ENCODE results near the gene ZNF428.
"Not testable (repeated sequence)": the region's sequence is repeated elsewhere in the genome, so short reads cannot be mapped to it uniquely, and the experiment has no call there.

Gene ZNF428

DNA sequence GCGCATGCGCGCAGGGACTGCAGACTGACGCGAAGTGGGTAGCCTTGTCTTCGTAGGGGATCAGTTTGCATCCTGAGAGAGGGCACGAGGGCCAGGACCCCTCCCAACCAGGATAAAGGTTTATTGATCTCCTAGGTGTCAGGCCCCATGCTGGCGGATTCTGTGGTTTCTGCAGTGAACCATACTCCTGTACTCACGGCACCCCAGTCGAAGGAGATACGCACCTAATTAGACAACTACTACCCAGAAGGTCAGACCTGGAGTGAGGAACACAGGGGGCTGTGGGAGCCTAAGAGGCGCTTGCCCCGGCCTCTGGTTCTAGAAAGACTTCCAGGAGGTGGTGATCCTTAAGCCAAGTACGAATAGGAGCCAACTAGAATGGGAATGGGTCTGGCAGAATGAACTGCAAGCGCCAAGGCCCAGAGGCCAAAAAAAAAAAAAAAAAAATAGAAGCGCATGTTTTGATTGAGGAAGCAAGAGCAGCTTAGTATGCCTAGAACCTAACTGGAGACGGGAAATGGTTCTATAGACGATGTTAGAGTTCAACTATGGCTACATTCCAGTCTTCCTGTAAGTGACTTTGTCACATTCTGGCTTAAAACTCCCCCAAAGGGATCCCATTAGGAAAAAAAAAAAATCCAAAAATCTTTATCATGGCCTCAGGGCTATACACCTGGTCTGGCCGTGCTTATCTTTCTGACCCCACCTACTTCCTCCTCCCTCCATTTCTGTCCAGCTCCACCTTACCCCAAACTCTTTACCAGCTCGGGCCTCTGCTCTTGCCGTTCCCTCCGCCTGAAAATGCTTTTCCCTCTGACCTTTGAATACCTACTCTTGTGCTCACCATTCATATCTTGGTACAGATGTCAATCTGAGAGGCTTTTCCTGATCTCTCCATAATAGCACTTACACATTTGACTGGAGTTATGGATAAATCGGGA lies 902 bp upstream of the ZNF428 start:
- peak; percentile 62 to 72 for DNase-seq (ENCODE audit: low read depth in 1 of 2, low spot score in 1 of 2)

DNA sequence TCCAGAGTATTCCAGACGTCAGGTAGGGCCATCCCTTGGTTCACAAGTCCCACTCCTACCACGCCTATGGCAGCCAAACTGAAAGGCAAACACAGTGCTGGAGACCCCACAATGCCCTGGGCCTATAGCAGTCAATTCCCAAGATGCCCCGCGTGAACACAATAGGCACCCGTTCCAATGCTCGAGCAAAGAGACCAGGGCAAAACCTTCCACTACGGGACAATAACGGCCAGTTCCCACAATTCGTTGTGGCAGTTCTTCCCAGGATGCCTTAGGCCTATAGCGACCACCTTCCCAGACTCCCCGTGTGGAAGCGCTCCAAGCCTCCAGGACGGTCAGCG lies 538 bp downstream of the ZNF428 start:
- peak in 1 of 2 donors; percentile 17 for DNase-seq (ENCODE audit: low read depth in 1 of 2, low spot score in 1 of 2)

DNA sequence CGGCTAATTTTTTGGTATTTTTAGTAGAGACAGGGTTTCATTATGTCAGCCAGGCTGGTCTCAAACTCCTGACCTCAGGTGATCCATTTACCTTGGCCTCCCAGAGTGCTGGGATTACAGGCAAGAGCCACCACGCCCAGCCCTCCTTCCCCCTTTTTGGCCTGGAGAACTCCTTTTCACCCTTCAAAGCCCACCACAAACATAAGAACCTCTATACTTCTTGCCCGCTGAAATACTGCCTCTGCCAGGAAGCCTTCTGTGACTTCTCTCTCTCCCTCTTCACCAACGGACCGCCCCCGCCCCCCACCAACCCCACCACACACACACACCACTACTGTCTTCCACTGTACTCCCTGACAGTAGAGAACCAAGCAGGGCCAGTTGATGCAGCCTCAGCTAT lies 2.5 kb downstream of the ZNF428 start:
- DNase-seq (ENCODE audit: low read depth in 1 of 2, low spot score in 1 of 2): no peak

DNA sequence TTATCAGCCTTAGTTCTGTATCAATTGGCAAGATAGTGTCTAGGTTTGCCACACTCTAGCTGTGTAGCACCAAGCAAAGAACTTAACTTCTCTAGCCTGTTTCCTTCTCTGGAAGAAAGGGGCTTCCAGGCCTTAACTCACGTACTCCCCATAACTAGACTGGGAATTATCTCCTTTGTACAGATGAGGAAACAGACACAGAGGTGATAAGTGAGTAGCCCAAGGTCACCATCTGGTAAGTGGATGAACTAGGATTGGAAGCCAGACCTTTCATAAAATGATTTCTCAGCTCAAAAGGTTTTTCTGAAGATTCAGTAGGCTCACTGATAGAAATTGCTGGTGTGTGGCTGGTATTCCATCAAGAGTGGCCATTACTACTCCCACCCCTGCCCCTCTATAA lies 3.1 kb downstream of the ZNF428 start:
- no peak for DNase-seq (ENCODE audit: low read depth in 1 of 2, low spot score in 1 of 2)

DNA sequence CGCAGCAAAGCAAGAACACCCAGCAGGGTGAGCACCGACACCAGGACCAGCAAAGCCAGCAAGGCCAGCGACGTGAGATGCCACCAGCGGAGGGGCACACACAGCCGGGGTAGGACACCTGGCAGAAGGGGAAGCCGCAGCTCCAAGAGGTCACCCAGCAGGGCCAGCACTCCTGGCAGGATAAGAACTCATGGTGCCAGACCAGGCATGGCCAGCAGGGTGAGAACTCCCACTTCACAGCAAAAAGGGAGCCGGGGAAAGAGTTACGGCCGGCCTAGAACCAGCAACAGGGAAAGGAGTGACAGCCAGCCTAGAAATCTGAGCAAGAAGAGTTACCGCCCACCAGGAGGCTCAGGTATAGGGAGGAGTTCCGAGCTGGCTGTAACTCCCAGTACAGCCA lies 7.1 kb downstream of the ZNF428 start:
- DNase-seq (ENCODE audit: low read depth in 1 of 2, low spot score in 1 of 2): no peak

DNA sequence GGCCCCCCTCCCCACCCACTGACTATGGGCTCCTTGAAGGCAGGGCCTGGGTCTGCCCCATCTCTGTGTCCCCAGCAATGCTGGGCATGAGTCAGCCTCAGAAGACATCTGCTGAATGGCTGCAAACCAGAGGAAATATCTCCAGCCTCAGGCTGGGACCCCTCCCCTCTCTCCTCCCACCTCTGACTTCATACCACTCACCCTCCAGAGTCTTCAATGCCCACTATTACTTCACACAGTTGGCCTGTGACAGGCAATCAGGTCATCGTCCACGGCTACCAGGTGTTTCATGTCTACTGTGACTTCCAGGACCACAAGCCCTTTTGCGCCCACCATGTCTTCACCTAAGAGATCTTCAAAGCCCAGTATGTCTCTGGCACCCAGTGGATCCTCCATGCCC lies 7.6 kb downstream of the ZNF428 start, which contains the start of gene SRRM5:
SRRM5 (plus strand) TSS at position 301 of the 400 bp plus-strand sequence; CDS start at position 335, 34 bp downstream.
- DNase-seq (ENCODE audit: low read depth in 1 of 2, low spot score in 1 of 2): no peak

DNA sequence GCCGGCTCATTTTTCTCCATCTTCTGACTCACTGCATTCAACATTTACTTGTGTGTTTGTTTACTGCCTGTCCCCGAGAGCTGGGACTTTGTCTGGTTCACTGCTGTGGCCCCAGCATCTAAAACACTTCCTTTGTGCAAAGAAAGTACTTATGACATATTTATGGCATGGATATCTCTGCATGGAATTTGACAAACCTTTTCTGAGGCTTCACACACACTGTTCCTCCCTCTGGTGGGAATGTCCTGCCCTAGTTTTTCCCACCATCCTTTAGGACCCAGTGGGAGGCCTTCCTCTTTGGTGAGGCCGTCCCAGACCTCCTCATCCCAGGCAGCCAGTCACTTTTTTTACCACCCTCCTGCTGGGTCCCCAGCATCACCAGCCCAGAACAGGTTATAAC lies 8.9 kb downstream of the ZNF428 start:
- no peak for DNase-seq (ENCODE audit: low read depth in 1 of 2, low spot score in 1 of 2)

DNA sequence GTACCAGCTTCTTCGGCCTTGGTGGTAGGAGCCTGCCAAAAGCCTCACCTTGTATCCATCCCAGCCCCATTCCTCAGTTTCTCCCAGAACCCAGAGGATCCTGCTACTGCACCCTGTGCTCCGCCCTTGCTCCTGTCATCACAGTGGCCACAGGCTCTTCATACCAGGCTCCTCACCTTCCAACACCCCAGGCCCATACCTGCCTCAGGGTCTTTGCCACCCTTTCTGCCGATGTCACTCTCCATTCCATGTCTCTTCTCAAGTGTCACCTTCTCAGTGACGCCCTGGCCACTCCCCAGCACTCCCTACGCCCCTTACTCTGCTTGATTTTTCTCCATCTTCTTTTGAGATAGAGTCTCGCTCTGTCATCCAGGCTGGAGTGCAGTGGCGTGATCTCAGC lies 9.6 kb downstream of the ZNF428 start:
- no peak for DNase-seq (ENCODE audit: low read depth in 1 of 2, low spot score in 1 of 2)

DNA sequence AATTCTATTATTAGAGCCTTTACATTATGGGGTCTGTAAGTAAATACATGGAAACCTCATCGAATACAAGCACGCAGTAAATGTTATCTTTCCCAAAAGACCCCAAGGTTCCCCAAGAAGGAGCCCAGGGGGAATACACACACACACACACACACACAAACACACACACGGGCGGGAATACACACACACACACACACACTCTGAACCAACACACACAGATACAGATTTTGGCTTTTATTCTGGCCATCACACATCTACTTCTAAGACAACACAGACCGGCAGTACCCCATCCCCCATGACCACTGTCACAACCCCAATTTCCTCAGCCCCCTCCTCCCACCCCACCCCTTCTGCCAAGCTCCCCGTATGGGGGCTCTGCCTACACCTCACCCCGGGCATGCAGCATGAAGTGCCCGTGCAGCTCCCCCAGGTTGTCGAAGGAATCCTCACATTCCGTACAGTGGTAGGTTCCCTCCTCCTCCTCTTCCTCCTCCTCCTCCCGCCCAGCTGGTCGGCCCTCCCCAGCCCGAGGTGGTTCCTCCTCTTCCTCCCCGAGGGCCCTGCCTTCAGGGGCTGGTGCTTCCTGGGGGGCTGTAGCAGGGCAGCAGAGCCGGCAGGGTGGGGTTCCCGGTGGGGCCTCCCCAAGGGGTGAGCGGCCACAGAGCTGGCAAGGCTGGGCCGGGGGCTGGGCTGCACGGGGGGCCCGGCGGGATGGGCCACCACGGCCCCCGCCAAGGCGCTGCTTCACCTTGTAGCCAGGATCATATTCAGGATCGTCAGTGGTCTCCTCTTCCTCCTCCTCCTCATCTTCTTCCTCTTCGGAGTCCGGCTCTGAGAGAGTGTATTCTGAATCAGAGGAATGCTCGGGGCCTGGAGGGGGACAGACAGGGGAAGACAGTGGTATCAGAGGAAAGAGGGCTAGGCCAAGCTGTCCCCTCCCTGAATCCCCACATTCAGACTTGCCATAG lies 11.9 kb downstream of the ZNF428 start:
- DNase-seq (ENCODE audit: low read depth in 1 of 2, low spot score in 1 of 2): no peak

DNA sequence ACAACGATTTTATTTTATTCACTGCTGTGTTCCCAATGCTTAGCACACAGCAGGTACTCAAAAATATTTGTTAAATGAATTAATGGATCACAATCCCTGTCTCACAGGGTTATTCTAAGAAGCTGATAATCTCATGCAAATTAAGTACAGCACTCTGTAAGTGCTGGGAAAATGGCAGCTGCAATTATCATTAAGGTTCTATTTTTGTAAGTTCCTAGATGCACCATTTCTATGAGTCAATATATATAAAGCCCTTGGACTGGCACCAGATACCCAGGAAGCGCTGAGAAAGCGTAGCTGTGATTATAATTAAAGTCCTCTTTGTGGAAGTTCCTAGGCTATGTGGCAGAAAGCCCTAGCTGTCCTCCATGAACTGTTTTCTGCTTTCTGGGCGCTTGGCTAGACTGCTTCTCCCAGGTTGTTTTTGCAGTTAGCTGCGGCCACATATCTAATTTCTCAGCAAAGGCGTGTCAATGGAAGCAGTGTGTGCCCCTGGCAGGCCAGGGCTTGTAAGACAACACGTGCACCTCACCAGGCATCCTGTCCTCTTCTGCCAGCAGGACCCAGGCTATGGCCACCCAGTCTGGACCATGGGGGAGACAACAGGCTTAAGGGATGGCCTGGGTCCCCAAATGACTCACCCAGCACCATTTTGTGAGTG lies 12.7 kb downstream of the ZNF428 start:
- no peak for DNase-seq (ENCODE audit: low read depth in 1 of 2, low spot score in 1 of 2)

DNA sequence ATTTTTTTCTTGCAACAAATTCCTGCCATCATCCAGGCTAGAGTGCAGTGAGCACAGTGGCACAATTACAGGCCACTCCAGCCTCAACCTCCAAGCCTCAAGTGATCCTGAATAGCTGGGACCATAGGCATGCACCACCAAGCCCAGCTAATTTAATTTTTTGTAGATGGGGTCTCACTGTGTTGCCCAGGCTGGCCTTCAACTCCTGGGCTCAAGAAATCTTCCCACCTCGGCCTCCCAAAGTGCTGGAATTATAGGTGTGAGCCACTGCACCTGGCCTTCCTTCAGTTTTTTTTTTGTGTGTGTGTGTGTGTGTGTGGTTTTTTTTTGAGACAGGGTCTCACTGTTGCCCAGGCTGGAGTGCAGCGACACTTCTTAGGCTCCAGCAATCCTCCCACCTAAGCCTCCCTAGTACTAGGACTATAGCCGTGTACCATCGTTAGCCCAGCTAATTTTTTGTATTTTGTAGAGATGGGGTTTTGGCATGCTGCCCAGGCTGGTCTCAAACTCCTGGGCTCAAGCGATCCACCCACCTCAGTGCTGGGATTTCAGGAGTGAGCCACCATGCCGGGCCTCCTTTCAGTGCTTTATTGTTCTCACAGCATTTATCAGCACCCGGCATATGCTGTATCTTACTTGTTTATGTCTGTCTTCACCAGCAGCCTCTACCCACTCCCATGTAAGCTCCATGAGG lies 13.4 kb downstream of the ZNF428 start:
- DNase-seq (ENCODE audit: low read depth in 1 of 2, low spot score in 1 of 2): no peak

DNA sequence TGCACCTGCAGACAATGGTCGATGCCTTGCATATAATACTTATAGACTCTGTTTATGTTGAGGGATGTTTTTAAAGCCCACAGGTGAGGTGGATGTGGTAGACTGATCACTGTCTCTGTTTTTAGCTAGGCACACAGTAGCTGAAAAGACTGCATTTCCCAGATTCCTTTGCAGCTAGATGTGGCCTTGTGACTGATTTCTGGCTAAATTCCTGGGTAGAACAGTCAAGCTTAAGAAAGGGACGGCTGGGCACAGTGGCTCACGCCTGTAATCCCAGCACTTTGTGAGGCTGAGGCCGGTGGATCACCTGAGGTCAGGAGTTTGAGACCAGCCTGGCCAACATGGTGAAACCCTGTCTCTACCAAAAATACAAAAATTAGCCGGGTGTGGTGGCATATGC lies 19.1 kb downstream of the ZNF428 start:
- not testable (repeated sequence) for DNase-seq (ENCODE audit: low read depth in 1 of 2, low spot score in 1 of 2)

DNA sequence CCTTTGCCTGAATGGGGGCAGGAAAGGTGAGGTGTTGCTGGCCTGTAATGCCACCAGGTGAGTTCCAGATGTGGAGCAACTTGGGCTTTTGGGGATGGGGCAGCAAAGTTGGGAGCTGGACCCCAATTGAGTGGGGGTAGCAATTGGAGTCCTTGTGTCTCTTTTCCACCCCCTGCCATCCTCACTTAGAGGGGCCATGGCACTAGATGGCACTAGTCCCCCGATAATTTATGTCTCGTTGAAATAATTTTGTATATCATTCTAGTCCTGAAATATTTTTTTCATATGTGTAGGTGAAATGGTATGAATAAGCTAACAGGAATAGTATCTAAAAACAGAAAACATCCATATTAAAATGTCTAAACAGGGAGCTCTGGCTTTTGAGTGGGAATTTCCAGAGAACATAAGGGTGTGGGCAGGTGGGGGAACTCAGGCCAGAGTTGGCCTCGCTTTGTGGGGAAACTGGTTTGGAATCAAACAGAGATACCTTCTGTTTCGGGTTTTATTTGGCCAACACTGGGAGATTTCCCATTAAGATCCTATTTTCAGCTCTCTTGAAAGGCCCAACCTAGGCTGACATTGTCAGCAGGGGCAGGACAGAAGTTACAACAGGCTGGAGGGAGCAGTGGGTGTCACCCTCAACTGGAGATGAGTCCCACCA lies 19.7 kb downstream of the ZNF428 start:
- DNase-seq (ENCODE audit: low read depth in 1 of 2, low spot score in 1 of 2): no peak

DNA sequence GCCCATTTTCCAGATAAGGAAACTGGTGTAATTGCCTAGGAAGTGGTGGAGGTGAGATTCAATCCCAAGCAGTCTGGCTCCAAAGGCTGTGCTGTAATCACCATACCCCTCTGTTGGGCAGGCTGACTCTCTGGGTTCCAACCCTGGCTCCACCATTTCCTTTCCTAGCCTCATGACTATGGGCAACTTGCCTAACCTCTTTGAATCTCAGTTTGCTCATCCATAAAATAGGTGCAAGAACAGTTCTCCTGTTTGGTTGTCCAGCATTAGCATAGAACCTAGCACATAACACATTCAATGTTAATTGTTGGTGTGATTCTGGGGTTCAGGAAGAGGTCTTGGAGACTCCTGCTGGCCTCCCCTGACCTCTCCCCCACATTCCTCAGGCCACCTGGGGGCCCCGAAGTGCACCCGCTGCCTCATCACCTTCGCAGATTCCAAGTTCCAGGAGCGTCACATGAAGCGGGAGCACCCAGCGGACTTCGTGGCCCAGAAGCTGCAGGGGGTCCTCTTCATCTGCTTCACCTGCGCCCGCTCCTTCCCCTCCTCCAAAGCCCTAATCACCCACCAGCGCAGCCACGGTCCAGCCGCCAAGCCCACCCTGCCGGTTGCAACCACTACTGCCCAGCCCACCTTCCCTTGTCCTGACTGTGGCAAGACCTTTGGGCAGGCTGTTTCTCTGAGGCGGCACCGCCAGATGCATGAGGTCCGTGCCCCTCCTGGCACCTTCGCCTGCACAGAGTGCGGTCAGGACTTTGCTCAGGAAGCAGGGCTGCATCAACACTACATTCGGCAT lies 20.8 kb downstream of the ZNF428 start:
- DNase-seq (ENCODE audit: low read depth in 1 of 2, low spot score in 1 of 2): no peak

DNA sequence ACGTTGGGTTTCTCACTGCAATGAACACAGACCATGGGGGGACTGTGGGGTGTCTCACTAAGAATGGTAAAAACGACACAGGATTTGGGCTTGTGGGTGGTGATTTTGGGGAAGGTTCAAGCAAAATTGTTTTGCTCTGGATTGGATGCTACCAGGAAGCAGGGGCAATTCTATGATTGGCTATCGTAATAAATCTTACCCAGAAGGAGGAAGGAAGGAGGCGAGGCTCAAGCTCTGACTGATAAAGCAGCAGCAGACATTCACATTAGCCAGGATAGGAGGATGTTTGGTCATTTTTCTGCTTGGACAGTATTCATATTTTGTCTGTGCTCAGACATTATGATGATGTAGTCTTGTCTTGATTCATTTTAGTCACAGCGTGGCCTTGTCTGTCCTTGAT lies 21.6 kb downstream of the ZNF428 start:
- DNase-seq (ENCODE audit: low read depth in 1 of 2, low spot score in 1 of 2): no peak

DNA sequence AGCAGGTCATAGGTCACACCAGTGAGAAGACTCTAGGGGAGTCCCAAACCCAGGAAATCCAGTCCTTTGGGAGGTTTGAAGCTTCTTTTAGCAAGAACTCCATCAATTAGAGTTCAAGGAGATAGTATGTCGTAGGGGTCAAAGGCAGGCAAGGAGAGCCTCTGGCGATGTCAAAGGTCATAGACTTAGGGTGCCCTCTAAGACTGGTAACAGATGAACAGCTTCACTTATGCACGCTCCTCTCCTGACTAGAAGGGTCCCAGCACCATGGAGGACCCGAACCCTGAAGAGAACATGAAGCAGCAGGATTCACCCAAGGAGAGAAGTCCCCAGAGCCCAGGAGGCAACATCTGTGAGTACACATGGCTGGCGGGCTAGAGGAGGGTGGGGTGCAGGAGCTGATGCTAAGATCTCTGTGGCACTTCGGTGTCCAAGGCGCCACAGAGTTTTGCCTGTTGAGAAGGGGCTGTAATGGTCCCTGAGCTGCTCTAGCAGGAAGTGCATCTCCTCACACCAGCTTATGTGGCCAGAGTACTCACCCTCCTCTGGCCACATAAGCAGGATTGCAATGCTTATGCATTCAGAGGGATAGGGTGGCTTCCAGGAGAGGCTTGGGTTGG lies 22.5 kb downstream of the ZNF428 start:
- DNase-seq (ENCODE audit: low read depth in 1 of 2, low spot score in 1 of 2): no peak

DNA sequence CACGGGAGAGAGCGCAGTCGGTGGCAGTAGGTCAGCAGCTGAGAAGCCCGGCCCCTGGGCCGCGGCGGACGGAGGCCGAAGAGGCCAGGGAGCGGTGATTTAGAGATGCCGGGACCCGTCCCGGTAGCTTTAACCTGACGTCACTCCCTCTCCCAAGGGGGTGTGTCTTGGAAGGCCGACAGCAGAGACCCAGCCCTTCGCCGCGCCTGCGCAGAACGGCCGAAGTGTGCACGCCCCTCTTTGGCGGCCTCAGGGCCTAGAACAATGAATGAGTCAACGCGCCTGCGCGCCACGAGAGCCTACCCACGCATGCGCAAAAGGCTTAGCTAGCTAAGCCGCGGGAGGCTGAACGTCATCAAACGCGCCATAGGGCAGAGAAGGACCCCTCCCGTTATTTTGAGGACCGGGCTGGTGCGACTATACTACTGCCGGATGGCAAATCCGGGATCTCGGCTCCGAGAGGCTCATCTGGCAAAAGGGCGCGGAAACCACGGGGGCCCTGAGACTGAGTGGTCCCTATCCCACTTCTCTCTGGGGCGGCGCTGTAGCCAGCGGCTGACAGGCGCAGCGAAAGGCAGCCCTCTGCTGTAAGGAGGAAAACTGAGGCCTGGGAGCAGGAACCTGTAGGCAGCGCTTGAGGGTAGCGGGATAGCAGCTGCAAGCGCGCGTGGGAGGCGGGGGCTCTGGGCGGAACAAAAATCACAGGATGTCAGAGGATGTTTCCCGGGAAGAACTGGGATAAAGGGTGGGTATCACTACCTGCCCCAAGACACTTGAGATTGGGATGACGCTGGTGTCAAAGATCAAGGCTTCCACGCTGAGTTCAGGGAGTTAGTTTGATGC lies 23.2 kb downstream of the ZNF428 start, which contains the start of the genes IRGQ and ZNF576:
IRGQ (minus strand) TSS at position 136 of the 843 bp plus-strand sequence. CDS start 796 bp downstream, outside the sequence.
ZNF576 (plus strand) TSS at position 597 of the 843 bp plus-strand sequence. CDS start 514 bp downstream, outside the sequence.
- peak; percentile 100 for DNase-seq (ENCODE audit: low read depth in 1 of 2, low spot score in 1 of 2)

DNA sequence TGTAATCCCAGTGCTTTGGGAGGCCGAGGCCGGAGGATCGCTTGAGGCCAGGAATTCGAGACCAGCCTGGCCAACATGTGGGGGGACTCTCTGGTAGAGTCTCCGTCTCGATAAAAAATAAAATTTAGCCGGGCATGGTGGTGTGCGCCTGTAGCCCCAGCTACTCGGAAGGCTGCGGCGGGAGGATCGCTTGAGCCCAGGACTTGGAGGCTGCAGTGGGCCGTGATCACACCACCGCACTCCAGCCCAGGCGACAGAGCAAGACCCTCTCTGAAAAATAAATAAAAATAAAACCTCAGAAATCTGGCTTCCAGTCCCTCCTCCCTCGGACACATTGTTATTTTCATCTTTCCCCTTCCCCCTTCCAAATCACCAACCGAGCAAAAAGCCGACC lies 23.8 kb downstream of the ZNF428 start:
- DNase-seq (ENCODE audit: low read depth in 1 of 2, low spot score in 1 of 2): no peak
